GM11168 (cell line): Measurements from ENCODE around the gene BMP6.

ENCODE experiments used
- in situ Hi-C: fragments of 300-500 bp; cut with MboI; formaldehyde crosslinking; loops from one replicate; pipeline ENCODE4 v1.12.0; 2022; ENCODE audit warnings: low sequenced_read_pairs; ENCODE audit not compliant: unreplicated experiment

Gene BMP6

DNA sequence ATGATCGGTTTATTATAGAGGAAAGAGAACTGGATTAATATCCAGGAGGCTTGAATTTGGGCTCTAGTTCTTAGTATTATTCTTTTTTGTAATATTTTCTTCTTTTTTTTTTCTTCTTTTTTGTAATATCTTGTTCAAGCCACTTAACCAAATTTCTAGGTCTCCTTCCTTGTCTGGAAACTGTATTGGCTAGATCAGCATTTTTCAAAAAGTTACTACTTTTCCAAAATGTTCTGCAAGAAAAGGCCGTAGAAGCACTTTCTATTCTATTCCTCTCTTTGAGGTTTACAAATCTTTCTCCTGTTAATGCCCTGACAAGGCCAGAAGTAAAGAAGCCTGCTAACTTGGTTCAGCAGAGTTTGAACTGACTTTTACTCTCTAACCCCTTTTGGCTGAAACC, 12.0 kb downstream of the BMP6 start:
- in situ Hi-C loops: loop anchor here (5.0 kb wide), 1 partner anchor 69 kb away; no protein-coding TSS in a partner anchor

DNA sequence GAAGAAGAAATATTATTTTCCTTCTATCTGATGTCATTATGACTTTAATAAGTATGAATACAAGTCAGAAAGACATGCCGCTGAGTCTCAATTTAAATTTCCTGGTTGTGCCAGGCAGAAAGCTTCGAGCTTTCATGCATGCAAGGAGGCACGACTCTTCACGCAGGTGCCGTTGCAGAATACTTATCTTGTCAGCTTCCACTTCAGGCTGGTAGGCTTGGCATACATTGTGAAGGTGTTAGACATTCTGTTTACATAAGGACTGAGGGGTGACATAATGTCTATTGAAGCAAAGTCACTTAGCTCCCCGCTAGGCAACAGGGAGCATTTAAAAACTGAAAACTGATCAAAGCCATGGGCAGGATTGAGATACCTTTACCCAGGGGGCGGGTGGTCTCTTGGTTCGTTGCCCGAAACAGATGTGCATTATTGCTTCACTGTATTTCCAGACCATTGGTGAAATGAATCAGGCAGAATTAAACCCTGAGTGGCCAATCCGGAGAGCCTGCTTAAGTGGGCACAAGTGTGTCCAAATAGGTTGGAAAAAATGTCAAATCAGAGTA, 16.4 kb downstream of the BMP6 start:
- in situ Hi-C loops: no loop called here

DNA sequence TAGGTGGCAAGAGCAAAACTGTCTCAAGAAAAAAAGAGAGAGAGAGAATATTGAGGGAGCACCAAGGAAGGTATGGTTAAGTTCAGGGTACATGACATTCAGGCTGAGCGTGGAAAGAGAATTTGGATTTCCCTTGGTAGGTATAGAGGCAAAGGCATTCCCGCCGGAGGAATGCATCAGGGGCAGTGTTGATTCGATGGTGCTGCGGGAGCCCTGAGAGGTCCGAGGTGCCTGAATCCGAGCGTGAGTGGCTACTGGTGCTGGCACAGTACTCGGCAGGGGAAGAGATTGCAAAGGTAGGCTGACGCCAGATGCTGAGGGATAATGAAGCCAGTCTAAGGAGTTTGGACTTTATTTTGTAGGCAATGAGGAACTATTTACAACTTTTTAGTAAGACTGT, 20.0 kb downstream of the BMP6 start:
- in situ Hi-C loops: no loop called here

DNA sequence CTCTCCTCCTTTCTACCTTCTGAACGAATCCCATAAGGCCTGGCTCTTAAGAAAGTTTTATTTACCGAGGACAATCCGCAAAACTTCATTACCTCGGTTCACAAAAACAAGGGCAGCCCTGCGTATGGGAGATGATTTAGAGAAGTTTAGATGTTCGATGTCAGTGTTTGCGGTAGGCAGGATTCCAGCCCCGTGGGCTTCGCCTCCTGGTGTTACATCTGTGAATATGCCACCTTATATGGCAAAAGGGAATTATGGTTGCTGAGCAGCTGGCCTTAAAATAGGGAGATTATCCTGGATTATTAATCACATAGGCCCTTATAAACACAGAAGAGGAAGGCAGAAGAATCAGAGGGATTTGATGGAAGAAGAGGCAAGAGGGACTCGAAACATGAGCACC, 21.1 kb downstream of the BMP6 start:
- in situ Hi-C loops: no loop called here

DNA sequence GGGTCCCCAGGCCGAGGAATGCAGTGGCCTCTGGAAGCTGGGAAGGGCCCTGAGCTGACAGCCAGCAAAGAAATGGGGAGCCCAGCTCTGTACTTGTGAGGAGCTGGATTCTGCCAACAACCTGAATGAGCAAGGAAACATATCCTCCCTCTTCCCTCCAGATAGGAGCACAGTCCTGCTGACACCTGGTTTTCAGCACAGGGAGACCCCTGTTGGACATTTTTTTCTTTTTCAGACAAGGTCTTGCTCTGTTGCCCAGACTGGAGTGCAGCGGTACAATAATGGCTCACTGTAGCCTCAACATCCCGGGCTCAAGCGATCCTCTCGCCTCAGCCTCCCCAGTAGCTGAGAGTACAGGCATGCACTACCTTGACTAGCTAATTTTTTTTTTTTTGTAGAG, 21.5 kb downstream of the BMP6 start:
- in situ Hi-C loops: no loop called here

DNA sequence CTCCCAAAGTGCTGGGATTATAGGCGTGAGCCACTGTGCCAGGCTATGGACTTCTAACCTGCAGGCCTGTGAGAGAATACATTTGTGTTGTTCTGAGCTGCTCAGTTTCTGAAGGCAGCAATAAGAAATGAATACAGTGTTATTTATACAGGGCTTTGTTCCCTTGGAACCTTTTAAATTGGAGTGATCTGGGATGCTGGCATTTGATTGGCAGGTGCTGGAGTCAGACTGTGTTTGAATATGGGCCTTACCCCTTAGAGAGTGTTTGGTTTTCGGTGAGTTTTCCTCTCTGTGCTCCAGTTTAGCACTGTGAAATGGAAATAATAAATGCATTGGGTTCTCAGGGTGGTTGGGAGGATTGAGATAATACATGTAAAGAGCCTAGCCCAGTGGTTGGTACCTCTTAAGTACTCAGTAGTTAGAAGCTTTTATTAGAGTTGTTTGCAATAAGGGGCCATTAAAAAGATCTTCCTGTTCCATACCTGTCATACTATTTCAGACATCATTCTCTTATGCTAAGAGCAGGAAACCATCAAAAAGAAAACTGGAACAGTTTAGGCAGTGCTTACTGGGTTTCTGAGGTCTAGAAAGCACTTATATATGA, 22.1 kb downstream of the BMP6 start:
- in situ Hi-C loops: no loop called here

DNA sequence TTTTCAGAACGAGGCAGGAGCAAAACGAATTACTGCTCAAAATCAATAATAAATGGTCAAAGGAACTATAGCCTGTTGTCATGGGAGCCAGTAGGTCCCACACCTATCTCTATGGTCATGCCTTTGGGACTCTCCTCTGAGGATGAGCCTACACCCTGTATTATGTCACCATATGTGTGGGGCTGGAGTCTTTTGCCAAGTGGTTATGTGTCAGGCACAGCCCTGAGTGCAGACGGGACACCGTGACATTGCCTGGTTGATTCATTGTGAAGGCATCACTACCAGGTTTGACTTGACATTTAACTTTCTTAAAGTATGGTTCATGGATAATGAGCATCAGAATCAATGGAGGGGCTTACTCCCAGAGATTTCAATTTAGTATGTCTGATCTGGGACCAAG, 23.6 kb downstream of the BMP6 start:
- in situ Hi-C loops: no loop called here

DNA sequence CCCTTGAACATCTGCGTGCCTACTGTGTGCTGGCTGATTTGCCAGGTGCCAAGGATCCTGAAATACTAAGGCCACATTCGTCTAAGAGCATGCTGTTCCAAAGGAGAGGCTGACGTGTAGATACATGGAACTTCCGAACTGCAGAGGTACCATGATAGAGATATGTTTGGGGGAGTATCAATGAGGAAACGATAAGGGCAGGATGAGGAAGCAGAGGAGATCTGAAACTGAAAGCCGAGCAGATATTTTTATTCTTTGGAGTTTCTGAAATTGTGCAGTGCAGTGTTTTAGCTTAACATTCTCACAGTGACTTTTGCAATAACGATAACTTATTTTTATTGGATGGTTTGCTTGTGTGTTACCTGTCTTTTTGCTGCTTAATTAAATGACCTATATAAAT, 24.3 kb downstream of the BMP6 start:
- in situ Hi-C loops: no loop called here

DNA sequence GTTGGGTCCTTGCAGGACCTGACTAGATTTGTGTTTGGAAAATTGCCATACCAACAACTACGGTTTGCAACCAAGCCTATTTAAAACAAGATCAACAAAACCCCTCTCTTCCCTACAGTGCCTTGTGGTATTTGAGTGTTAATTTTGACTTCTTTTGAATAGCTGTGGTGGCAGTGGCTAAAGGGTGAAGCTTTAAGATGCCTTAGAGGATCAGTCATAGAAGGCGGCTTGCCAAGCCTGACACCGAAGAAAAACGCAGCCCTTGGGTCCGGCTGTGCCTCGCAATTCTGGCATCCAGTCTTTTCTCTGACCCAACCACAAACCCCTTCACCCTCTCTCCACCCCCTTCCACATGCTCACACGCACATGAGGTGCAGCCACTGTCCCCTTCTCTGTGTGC, 32.6 kb downstream of the BMP6 start:
- in situ Hi-C loops: no loop called here

DNA sequence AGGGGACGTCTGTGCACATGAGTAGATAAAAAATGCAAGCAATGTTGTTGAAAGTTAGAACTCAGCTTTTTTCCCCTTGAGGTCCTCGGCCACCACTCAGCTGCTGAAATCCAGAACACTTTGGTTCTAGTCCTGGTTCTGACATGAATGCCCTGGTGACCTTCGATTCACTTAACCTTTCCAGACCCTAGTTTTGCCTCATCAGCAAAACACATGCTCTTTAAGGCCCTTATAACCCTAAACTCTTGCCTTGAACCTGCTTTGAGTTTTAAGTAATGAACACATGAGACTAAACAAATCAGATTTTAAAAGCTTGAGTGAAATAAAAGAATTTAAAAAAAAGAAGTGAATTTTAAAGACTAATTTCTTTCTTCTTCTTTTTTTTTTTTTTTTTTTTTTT, 33.4 kb downstream of the BMP6 start:
- in situ Hi-C loops: no loop called here

DNA sequence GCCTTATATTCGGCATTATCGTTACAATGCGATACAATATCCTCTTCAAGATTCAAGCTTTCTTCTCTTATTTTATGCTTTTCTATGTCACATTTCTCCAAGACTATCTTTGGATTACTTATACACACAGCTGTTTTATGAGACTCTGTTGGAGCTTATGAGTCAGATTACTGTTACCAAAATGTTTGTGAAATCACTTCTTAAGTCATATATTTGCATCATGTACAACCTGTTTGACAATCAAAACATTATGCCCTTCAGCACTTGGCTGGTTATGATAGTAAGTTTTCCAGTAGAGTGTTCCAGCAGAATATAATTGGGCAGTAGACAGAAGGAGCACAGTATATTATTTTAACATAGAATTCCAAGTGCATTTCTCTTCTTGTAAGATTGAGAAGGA, 35.2 kb downstream of the BMP6 start:
- in situ Hi-C loops: no loop called here

DNA sequence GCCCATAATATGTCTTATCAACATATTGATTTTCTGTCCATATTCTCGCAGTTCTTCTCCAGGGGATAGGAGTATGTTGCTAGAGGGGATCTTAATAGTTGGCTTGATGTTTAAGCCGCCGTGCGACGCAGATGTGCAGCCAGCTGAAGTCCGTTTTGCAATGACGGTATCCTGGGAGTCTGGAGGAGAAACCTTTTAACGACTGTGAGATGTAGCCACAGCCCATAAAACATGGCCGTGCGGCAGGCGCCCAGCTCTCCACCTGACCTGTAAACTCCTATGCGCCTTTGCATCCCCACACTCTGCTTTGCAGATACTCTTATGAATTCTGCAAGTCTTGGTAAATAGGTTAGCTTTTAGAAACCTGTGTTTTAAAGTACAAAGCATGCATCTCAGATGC, 36.9 kb downstream of the BMP6 start:
- in situ Hi-C loops: no loop called here

DNA sequence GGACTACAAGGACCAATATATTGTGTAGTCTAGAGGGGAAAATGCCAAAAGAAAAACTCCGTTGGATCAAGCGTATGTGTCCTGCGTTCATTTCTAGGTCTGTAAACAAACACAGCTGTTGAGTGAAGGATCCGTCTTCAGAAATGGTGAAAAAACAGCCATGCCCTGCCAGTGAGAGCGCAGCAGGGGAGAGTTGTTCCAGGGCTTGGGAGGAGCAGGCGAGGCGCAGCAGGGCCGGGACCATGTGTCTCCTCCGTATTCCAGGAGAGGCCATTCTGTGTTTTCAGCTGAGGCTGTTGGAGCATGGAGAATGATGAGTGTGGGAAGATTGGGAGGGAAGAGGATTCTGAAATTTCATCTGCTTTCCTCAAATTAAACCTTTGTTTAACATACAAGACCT, 38.0 kb downstream of the BMP6 start:
- in situ Hi-C loops: no loop called here

DNA sequence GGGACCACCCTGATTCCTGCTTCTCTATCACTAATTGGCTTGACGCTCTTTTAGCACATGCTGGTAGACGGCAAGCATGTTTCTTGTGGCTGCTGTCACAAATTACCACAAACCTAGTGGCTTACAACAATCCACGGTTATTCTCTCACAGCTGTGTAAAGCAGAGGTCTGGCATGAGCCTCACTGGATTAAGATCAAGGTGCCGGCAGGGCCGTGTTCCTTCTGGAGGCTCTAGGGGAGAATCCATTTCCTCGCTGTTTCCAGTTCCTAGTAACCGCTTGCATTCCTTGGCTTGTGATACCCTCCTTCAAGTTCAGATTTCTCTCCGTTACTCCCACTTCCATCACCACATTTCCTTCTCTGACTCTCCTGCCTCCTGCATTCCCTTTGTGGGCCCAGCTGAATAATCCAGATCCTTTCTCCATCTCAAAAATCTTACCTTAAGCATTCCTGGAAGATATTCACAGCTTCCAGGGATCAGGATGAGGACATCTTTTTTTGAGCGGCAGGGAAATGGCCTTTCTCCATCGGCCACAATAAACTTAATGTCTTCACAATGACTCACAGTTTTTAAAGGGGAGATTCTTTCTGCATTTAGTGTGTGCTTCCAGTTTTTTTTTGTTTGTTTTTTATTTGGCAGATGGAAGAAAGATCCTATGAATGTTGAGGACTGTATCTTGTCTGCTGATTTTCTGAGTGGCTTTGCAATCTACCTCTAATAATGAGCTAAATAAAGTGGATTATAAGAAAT, 39.9 kb downstream of the BMP6 start:
- in situ Hi-C loops: no loop called here

DNA sequence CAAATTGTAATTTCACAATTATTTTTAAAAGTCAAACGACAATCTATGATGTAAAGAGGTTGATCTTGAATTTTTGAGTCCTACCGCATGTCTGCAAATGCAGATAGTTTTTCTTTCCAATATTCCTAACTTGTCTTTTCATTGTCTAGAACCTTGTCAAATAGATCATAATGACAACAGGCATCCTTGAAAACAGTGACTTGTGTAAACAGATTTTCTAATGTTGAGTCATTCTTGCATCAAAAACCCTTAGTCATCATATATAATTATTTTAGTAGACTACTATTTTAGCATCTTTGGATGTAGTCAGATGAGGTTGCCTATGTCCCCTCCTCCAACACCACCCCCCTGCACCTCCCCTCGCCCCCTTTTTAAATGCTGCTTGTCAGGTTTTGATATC, 43.8 kb downstream of the BMP6 start:
- in situ Hi-C loops: no loop called here

DNA sequence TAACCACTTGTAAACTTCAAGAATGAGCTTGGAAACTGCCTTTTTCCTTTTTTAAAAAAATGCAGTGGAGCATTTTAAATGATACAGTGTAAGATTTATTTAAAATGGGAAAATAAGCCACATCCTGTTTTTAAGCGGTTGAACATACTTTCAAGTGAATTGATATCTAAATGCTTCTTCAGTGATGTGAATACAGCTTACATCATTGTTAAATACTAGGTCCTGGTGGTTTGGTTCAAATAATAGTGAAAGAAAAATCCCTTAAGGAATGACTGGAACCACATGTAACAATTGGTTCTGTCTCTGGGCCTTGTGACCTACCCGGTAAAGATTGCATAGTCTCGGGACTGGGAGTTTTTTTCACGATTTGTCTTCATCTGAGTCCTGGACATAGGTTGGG, 44.2 kb downstream of the BMP6 start:
- in situ Hi-C loops: no loop called here

DNA sequence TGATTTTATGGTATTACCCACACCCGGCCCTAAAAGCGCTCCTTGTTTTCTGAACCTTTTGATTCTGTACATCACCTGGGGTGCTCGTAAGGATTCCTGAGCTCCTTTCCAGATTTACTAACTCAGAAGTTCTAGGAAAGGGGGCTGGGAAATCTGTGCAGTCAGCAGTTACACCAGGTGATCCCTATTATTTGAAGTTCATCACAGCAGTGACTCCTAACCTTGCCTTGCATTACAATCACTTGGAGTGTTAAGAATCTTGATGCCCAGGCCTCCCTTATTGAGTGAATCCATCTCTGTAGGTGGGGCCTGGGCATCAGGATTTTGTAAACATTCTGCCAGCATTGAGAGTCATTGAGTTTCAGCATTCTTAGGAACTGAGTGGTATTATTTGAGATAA, 44.7 kb downstream of the BMP6 start:
- in situ Hi-C loops: no loop called here

DNA sequence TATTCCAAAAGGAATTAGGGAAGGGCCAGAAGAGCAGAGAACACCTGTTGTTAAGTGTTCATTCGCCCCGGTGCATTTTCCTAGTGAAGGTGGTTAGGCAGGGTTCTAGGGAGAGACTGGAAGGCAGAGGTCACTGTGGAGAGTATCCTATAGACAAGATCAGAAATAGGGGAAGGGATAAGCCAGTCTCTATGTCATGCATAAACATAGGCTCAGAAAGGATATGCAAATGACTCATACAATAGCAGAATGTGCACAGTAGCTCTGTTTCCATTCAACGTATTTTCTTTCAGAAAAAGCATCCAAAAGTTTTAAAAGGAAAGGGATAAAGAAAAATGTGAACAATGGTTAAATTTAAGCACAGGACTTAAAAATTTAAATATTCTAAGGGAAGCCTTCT, 47.4 kb downstream of the BMP6 start:
- in situ Hi-C loops: no loop called here

DNA sequence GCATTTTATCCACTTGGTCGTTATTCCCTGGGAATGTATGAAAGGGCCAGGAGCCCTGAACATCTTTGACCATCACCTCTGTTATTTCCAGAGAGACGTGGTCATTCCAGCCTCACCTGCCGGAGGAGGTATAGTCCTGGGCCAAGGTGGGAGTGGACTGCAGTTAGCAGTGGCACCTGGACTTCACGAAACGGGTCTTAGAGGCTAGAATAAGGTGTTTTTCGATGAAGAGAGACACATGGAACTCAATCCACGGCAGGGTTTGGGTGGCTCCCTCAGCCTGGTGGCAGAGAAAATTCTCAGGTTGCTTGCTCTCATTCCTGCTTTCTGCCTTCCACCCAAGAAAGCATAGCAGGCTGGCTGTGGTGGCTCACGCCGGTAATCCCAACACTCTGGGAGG, 48.0 kb downstream of the BMP6 start:
- in situ Hi-C loops: no loop called here

DNA sequence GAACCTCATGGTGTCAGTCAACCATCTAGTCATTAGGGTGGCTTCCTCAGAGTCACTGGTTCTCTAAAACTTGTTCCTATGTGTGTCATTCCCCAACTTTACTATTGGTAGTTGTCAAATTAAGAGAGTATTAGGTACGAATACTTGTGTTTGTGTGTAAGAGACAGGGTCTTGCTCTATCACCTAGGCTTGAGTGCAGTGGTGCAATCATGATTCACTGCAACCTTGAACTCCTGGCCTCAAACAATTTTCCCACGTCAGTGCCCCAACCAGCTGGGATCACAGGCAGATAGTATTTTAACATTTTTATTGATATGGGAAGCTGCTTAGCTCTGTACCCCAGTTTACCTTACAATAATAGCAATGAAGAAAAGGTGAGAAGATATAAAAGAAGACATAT, 50.6 kb downstream of the BMP6 start:
- in situ Hi-C loops: no loop called here

DNA sequence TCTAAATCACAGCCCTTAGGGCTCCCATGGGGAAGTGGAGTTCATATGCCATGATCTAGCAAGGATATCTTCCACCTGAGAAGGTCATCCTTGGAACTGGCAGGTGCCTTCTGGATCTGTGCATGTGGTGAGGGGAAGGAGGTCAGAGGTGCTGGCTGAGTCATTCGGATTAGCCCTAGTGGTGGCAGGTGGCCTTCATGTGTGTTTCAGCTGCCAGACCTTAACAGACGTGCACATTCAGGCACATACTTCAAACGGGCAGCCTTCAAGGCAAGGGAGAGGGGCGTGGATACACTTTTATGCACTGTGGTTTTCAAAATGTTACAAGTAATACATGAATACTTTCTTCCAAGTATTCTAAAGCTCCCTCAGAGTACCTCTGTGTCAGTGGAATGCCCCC, 51.2 kb downstream of the BMP6 start:
- in situ Hi-C loops: no loop called here

DNA sequence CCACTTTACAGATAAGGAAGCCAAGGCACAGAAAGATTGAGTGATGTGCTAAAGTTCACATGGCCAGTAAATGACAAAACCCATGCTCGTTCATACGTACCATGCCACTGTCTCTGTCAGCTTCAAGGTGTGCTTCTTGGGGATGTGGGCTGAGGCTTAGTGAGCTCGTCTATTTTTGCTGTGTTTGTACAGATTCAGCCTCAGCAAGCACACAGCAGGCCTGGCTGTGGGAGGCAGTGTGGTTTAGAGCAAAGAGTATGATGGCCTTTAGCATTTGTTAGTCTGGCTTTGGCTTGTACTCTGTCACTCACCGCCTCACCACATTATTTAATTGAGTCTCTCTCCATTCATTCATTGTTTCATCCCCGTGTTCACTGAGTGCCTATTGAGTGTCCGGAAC, 55.3 kb downstream of the BMP6 start:
- in situ Hi-C loops: no loop called here
